PC-9 (cell line): ENCODE data around the gene CPED1.

Experiments used
- CTCF ChIP-seq: fragments of 200-600 bp; sonication (generic); conservative IDR thresholded peaks from 2 replicates; pipeline ENCODE4 v1.6.1; 2017; ENCODE audit warnings: mixed run types, antibody characterized with exemption, mild to moderate bottlenecking, moderate library complexity
- EZH2 ChIP-seq: fragments of 200-600 bp; sonication (generic); IDR thresholded peaks from 2 replicates; pipeline ENCODE4 v1.8.0; 2017; ENCODE audit warnings: antibody characterized with exemption, low read depth

DNA sequence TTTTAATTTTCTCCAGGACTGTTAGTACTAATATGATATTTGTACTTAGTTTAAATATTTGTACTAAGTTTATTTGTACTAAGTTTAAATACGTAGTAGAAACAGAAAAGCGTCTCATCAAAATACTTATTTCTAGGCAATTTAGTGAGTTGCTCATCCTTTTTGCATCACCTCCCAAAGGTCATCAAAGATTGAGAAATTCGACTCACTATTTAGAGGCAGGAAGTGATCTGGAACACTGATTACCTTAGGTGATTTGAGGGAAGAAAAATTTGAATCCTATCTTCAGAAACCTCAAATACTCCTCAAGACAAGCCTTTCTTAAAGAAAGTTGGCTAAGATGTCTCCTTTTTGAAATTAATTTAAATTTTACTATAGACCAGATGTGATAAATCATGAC lies 354.8 kb downstream of the CPED1 start:
- TF ChIP-seq EZH2 (no peak), CTCF (no peak)
